B cell (primary cell): ENCODE measurements around the gene TPSAB1. TPM values are rescaled to one million over a fixed set of nuclear protein-coding genes. Genes with fewer than 3 reads are reported as not detected.

Experiments
- ATAC-seq: fragments of 200-7000 bp; cut with Tn5 transposase; one replicate; pipeline ENCODE4 v1.10.0; 2021; ENCODE audit warnings: low read depth, mild to moderate bottlenecking, moderate number of reproducible peaks, moderate library complexity
- CTCF ChIA-PET: fragments of 350-600 bp; sonication (Branson Sonifier 250); formaldehyde crosslinking; loops from one replicate; lab custom pipeline; 2021; ENCODE audit warnings: antibody characterized with exemption, inconsistent platforms; lab: Charles Lee
- POLR2A ChIA-PET: fragments of 350-600 bp; sonication (Branson Sonifier 250); formaldehyde crosslinking; loops from one replicate; lab custom pipeline; 2021; ENCODE audit warnings: antibody characterized with exemption; lab: Charles Lee
- DNase-seq: peaks from one replicate; pipeline ENCODE4 v3.0.0; 2013
- H2AFZ ChIP-seq: 2 replicates; pipeline ENCODE4 v1.6.1; 2012; ENCODE audit warnings: mild to moderate bottlenecking, low read depth, low read length; ENCODE audit not compliant: insufficient read depth, poor library complexity, severe bottlenecking
- H3K27ac ChIP-seq, 2 donors: 1 replicate in 1 of 2; 2 replicates in 1 of 2; pipeline ENCODE4 v1.5.1; 2012 to 2013; ENCODE audit warnings: low read length in 2 of 2, mild to moderate bottlenecking in 2 of 2, moderate library complexity in 1 of 2
- H3K27me3 ChIP-seq, 4 experiments: fragments of 200-600 bp in 1 of 4; sonication (generic) in 1 of 4; replicated peaks in 1 of 4; 1 replicate in 2 of 4; 2 replicates in 2 of 4; pipeline versions ENCODE4 v1.6.1 to v1.7.0; 2013 to 2016; ENCODE audit warnings: low read length in 3 of 4, mild to moderate bottlenecking in 2 of 4, mixed read lengths in 1 of 4, moderate library complexity in 1 of 4; ENCODE audit not compliant: insufficient read depth in 4 of 4, control insufficient read depth in 3 of 4; ENCODE audit errors: control extremely low read depth in 1 of 4
- H3K36me3 ChIP-seq, 2 experiments: replicated peaks in 1 of 2; 1 replicate in 1 of 2; 2 replicates in 1 of 2; pipeline versions ENCODE4 v1.6.1 to v1.7.1; 2013; ENCODE audit warnings: low read length in 1 of 2; ENCODE audit not compliant: insufficient read depth in 2 of 2, control insufficient read depth in 1 of 2; ENCODE audit errors: control extremely low read depth in 1 of 2, extremely low read depth in 1 of 2
- H3K4me1 ChIP-seq, 2 donors: fragments of 200-600 bp in 1 of 2; sonication (generic) in 1 of 2; 1 replicate in 1 of 2; 2 replicates in 1 of 2; pipeline versions ENCODE4 v1.5.1 to v1.6.1; 2013 to 2017; ENCODE audit warnings: low read length in 2 of 2; ENCODE audit not compliant: control insufficient read depth in 2 of 2, insufficient read depth in 2 of 2
- H3K4me2 ChIP-seq: replicated peaks from 2 replicates; pipeline ENCODE3; 2012; ENCODE audit warnings: mild to moderate bottlenecking, low read depth, low read length; ENCODE audit not compliant: poor library complexity, severe bottlenecking
- H3K4me3 ChIP-seq, 5 experiments: fragments of 200-600 bp in 1 of 5; sonication (generic) in 1 of 5; 1 replicate in 3 of 5; 2 replicates in 2 of 5; pipeline versions ENCODE4 v1.5.1 to v1.7.0; 2011 to 2016; ENCODE audit warnings: low read length in 4 of 5, mild to moderate bottlenecking in 4 of 5, low read depth in 2 of 5, control low read depth in 1 of 5, moderate library complexity in 1 of 5; ENCODE audit not compliant: insufficient read depth in 1 of 5; ENCODE audit errors: control extremely low read depth in 1 of 5, extremely low read depth in 1 of 5
- H3K79me2 ChIP-seq: fragments of 200-600 bp; sonication (generic); one replicate; pipeline ENCODE4 v1.6.0; 2016; ENCODE audit warnings: low read length; ENCODE audit not compliant: control insufficient read depth, insufficient read depth
- H3K9ac ChIP-seq: fragments of 200-600 bp; sonication (generic); 2 replicates; pipeline ENCODE4 v1.6.1; 2017; ENCODE audit warnings: mild to moderate bottlenecking, low read length, moderate library complexity
- H3K9me3 ChIP-seq, 3 donors: one replicate each; pipeline versions ENCODE4 v1.6.1 to v1.7.1; 2013; ENCODE audit warnings: low read length in 2 of 3; ENCODE audit not compliant: control insufficient read depth in 2 of 3, insufficient read depth in 1 of 3; ENCODE audit errors: control extremely low read depth in 1 of 3
- H4K20me1 ChIP-seq: 2 replicates; pipeline ENCODE4 v1.6.0; 2012; ENCODE audit warnings: mild to moderate bottlenecking, low read length; ENCODE audit not compliant: insufficient read depth, control insufficient read depth, poor library complexity, severe bottlenecking
- H3K27ac Mint-ChIP-seq: one replicate; pipeline ENCODE4 v1.8.0; 2021; ENCODE audit warnings: mixed read lengths
- H3K27me3 Mint-ChIP-seq: one replicate; pipeline ENCODE4 v1.8.0; 2021; ENCODE audit warnings: mixed read lengths
- H3K4me1 Mint-ChIP-seq: one replicate; pipeline ENCODE4 v1.8.0; 2021; ENCODE audit warnings: mixed read lengths
- H3K4me3 Mint-ChIP-seq: one replicate; pipeline ENCODE4 v1.8.0; 2021; ENCODE audit warnings: mixed read lengths
- H3K9me3 Mint-ChIP-seq: one replicate; pipeline ENCODE4 v1.8.0; 2022; ENCODE audit warnings: mixed read lengths; ENCODE audit not compliant: insufficient read depth
- CTCF ChIP-seq: fragments of 200-600 bp; IDR thresholded peaks from one replicate; pipeline ENCODE4 v1.8.0; 2022; ENCODE audit warnings: antibody characterized with exemption, mild to moderate bottlenecking
- EZH2 ChIP-seq: IDR thresholded peaks from 2 replicates; pipeline ENCODE4 v1.6.1; 2012; ENCODE audit warnings: borderline replicate concordance, low read depth, mild to moderate bottlenecking, moderate library complexity, low read length; ENCODE audit not compliant: insufficient read depth, poor library complexity, severe bottlenecking
- WGBS: methylation state at CpG from one replicate; pipeline ENCODE4 v1.1.5; 2013; ENCODE audit warnings: missing lambda C conversion rate; ENCODE audit not compliant: insufficient coverage; 5-methylcytosine and 5-hydroxymethylcytosine counted together
- intact Hi-C: fragments of 100-400 bp; cut with micrococcal nuclease; formaldehyde crosslinking; loops from one replicate; pipeline ENCODE4 v1.10.0; 2022
- polyA plus RNA-seq: library from polyadenylated mRNA; depleted of rRNA; stranded (reverse); fragments of >200 nt; gene quantifications from 2 replicates; pipeline ENCODE4 v1.2.3, GENCODE V29; 2012
- total RNA-seq, 2 donors: library from RNA; stranded (reverse); fragments of 120-200 nt in 1 of 2; gene quantifications; 1 replicate in 1 of 2; 2 replicates in 1 of 2; pipeline versions ENCODE4 v1.2.3 to v1.2.4, GENCODE V29; 2013 to 2022

The TPSAB1 gene
- total and polyA plus RNA-seq, 2 donors (not counting 1 experiment from before 2014, with no cell fraction given): not detected

DNA sequence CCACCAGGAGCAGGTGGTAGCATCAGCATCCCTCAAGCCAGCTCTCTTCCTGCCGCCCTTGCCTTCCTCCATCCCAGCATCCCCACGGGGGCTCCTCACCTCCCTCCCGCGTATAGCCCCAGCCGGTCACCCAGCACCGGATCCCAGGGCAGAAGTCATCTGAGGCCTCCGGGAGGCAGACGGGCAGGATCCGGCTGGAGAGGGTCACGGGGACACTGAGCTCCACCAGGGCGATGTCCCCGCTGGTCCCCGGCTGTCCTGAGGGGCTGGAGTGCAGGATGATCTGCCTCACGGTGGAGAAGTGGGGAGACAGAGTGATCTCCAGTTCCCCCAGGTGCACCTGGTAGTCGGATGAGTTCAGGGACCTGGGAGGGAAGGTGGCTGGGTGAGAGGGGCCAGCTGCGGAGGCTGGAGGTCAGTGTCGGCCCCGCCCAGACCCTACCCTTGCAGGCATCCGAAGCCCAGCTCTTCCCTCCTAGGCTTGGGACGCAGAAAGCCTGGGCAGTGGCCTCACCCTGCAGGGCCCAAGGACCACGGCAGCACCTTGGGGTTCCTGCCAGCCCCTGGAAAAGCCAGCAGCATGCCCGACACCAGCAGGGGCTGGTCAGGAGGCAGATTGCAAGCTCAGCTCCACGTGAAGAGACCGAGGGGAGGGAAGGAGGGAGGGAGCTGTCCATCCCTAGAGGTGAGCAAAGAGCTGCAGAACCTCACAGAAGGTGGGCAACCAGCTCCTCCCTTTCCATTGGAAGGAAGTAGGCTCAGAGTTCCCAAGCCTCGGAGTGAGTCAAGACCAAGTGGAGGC is 17.8 kb upstream of the TPSAB1 start:
- Histone ChIP-seq H3K9ac (no peak overlapping the region), H3K4me1 (no peaks in the 10 kb centered on the region), H3K27me3 (no peaks in the 10 kb centered on the region), H3K27ac (no peak overlapping the region), H3K4me2 (no peak overlapping the region), H3K4me3 (no peak overlapping the region), H3K36me3 (no peaks in the 10 kb centered on the region), H2AFZ (no peak overlapping the region), H4K20me1 (no peaks in the 10 kb centered on the region), H3K79me2 (no peaks in the 10 kb centered on the region), H3K9me3 (no peaks in the 10 kb centered on the region)
- Mint-ChIP-seq H3K27ac (no peak overlapping the region), H3K4me3 (no peak overlapping the region), H3K27me3 (no peaks in the 10 kb centered on the region), H3K4me1 (no peaks in the 10 kb centered on the region), H3K9me3 (no peaks in the 10 kb centered on the region)
- ATAC-seq: no peak
- no peak for DNase-seq
- 82% methylated on average over 24 of the region's 25 CpGs for WGBS
- TF ChIP-seq CTCF: no peak
- intact Hi-C loops: no loop called here
- CTCF ChIA-PET: no interaction called here
- POLR2A ChIA-PET: no interaction called here

DNA sequence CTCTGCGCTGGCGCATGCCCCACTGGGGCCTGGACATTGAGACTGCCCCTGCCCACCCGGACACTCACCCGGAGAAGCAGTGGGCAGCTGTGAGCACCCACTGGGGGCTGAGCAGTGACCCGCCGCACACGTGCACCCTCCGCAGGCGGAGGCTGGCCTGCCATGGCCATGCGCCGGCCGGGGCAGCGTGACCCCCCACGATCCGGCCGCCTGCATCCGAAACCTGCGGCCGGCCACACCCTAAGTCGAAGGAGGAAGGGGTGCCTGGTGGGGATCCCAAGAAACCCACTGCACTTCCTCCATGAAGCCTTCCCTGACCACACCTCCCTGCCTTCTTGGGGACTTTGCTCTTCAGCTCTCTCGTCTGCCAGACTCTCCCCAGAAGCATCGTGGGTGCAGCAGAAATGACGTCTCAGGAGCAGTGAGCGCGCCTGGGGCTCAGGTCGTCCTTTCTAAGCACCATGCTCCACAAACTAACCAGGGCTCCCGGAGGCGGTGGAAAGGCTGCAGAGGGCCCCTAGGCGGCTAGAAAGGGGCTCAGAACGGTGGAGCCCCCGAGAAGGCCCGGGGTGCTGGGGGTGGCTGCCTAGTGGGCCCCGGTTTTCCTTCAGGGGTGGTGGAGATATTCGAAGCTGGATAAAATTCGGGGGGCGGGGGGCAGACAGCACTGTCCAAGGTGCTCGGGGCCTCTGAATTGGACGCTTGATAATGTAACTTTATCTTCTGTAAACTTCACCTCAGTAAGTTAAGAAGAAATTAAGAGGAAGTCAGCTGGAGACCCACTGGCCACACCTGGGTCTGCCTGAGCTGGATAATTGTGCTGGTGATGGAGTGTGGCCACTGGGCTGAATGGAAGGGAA is 16.9 kb upstream of the TPSAB1 start:
- no peak for TF ChIP-seq EZH2
- no peak for TF ChIP-seq CTCF
- Mint-ChIP-seq H3K9me3 (no peaks in the 10 kb centered on the region), H3K27ac (no peak overlapping the region), H3K4me3 (no peak overlapping the region), H3K27me3 (no peaks in the 10 kb centered on the region), H3K4me1 (no peaks in the 10 kb centered on the region)
- no peak overlapping the region for H3K4me2 ChIP-seq
- ChIA-PET POLR2A (no interaction called here), CTCF (no interaction called here)
- no peak overlapping the region for H2AFZ ChIP-seq
- H3K4me3 ChIP-seq: no peak overlapping the region
- H3K4me1 ChIP-seq: no peaks in the 10 kb centered on the region
- WGBS: 85% methylated on average over 28 of the region's 38 CpGs
- ATAC-seq (no peak), DNase-seq (no peak)
- H3K9me3 ChIP-seq: no peaks in the 10 kb centered on the region
- intact Hi-C loops: no loop called here
- H3K9ac ChIP-seq: no peak overlapping the region
- no peaks in the 10 kb centered on the region for H3K36me3 ChIP-seq
- no peaks in the 10 kb centered on the region for H4K20me1 ChIP-seq
- no peaks in the 10 kb centered on the region for H3K27me3 ChIP-seq
- no peak overlapping the region for H3K27ac ChIP-seq
- H3K79me2 ChIP-seq: no peaks in the 10 kb centered on the region
